K562 (cell line): ENCODE measurements around the gene PRKRIP1. TPM values are rescaled to one million over a fixed set of nuclear protein-coding genes. Genes with fewer than 3 reads are reported as not detected.

ENCODE experiments used
- BRD9 ChIP-seq: fragments of 450-650 bp; IDR thresholded peaks from 2 replicates; pipeline ENCODE4 v1.6.1; 2018; ENCODE audit warnings: low read depth; ENCODE audit not compliant: partially characterized antibody
- CHD4 ChIP-seq: fragments of 200-600 bp; sonication (generic); IDR thresholded peaks from 3 replicates; pipeline ENCODE4 v1.6.1; 2012; ENCODE audit warnings: low read depth, mild to moderate bottlenecking, mixed read lengths, low read length, inconsistent platforms; ENCODE audit not compliant: insufficient read depth, insufficient replicate concordance, poor library complexity, severe bottlenecking
- CLOCK ChIP-seq: fragments of 250-450 bp; sonication (Bioruptor Pico); IDR thresholded peaks from 2 replicates; pipeline ENCODE4 v1.4.0; 2020; ENCODE audit warnings: mild to moderate bottlenecking, moderate library complexity, borderline replicate concordance
- DACH1 ChIP-seq: fragments of 450-650 bp; IDR thresholded peaks from 2 replicates; pipeline ENCODE4 v1.6.1; 2018; ENCODE audit not compliant: partially characterized antibody
- ERF ChIP-seq: fragments of 450-650 bp; formaldehyde crosslinking; IDR thresholded peaks from 2 replicates; pipeline ENCODE4 v1.4.0; 2020; ENCODE audit warnings: mild to moderate bottlenecking, mixed read lengths
- FOXK2 ChIP-seq, 2 experiments: fragments of 450-650 bp; IDR thresholded peaks in 1 of 2; conservative IDR thresholded peaks in 1 of 2; 2 replicates each; pipeline ENCODE4 v1.6.1; 2016; ENCODE audit warnings: low read depth in 2 of 2, mild to moderate bottlenecking in 1 of 2
- GTF2F1 ChIP-seq: IDR thresholded peaks from 2 replicates; pipeline ENCODE4 v1.6.1; 2011; ENCODE audit warnings: low read depth, low read length, improper control_type of control experiment
- HDAC2 ChIP-seq: fragments of 450-650 bp; IDR thresholded peaks from 2 replicates; pipeline ENCODE4 v1.6.1; 2016; ENCODE audit warnings: mild to moderate bottlenecking
- HNRNPH1 ChIP-seq: fragments of 200-400 bp; formaldehyde crosslinking; optimal IDR thresholded peaks from 2 replicates; pipeline ENCODE3; 2017; ENCODE audit warnings: low read depth, mild to moderate bottlenecking, low read length, moderate library complexity
- HNRNPL ChIP-seq: fragments of 200-400 bp; formaldehyde crosslinking; IDR thresholded peaks from 2 replicates; pipeline ENCODE4 v1.6.1; 2017; ENCODE audit warnings: low read depth, mild to moderate bottlenecking, low read length
- JUNB ChIP-seq: fragments of 450-650 bp; formaldehyde crosslinking; conservative IDR thresholded peaks from 2 replicates; pipeline ENCODE4 v1.4.0; 2020; ENCODE audit warnings: mild to moderate bottlenecking
- MAZ ChIP-seq, 2 experiments: fragments of 450-650 bp in 1 of 2; sonication (generic) in 1 of 2; formaldehyde crosslinking; IDR thresholded peaks in 1 of 2; conservative IDR thresholded peaks in 1 of 2; 2 replicates each; pipeline versions ENCODE4 v1.4.0 to v1.5.0; 2020; ENCODE audit warnings: mild to moderate bottlenecking in 1 of 2, missing genetic modification reagents in 1 of 2
- MCM7 ChIP-seq, 2 experiments: fragments of 450-650 bp; IDR thresholded peaks; 2 replicates each; pipeline ENCODE4 v1.6.1; 2016 to 2018
- MECOM ChIP-seq: fragments of 250-450 bp; sonication (Bioruptor Pico); IDR thresholded peaks from 2 replicates; pipeline ENCODE4 v1.8.0; 2022; ENCODE audit warnings: inconsistent platforms
- MED1 ChIP-seq: sonication (generic); formaldehyde crosslinking; IDR thresholded peaks from 2 replicates; pipeline ENCODE4 v1.8.1; 2023; ENCODE audit warnings: missing genetic modification reagents, borderline replicate concordance
- MLX ChIP-seq, 2 experiments: fragments of 450-650 bp in 1 of 2; sonication (generic) in 1 of 2; formaldehyde crosslinking; conservative IDR thresholded peaks; 2 replicates each; pipeline versions ENCODE4 v1.4.0 to v1.8.1; 2020 to 2022; ENCODE audit warnings: mild to moderate bottlenecking in 1 of 2, missing genetic modification reagents in 1 of 2
- MYBL2 ChIP-seq, 2 experiments: fragments of 450-650 bp in 1 of 2; sonication (generic) in 1 of 2; formaldehyde crosslinking in 1 of 2; IDR thresholded peaks; 2 replicates each; pipeline versions ENCODE4 v1.6.1 to v1.8.1; 2017 to 2022; ENCODE audit warnings: borderline replicate concordance in 1 of 2, inconsistent platforms in 1 of 2, low read depth in 1 of 2, mild to moderate bottlenecking in 1 of 2, missing genetic modification reagents in 1 of 2, moderate library complexity in 1 of 2
- RCOR1 ChIP-seq, 2 experiments: IDR thresholded peaks; 2 replicates each; pipeline ENCODE4 v1.6.1; 2012; ENCODE audit warnings: low read depth in 2 of 2, low read length in 2 of 2, borderline replicate concordance in 1 of 2, improper control_type of control experiment in 1 of 2
- SIN3B ChIP-seq: fragments of 450-650 bp; IDR thresholded peaks from 2 replicates; pipeline ENCODE4 v1.6.1; 2017; ENCODE audit warnings: low read depth, mild to moderate bottlenecking, moderate library complexity
- SUPT5H ChIP-seq: fragments of 450-650 bp; IDR thresholded peaks from 2 replicates; pipeline ENCODE4 v1.6.1; 2016
- ZBTB2 ChIP-seq: fragments of 450-650 bp; IDR thresholded peaks from 2 replicates; pipeline ENCODE4 v1.6.1; 2016; ENCODE audit warnings: antibody characterized with exemption
- ZNF239 ChIP-seq: fragments of 250-450 bp; sonication (Bioruptor Pico); IDR thresholded peaks from 2 replicates; pipeline ENCODE4 v1.4.0; 2020; ENCODE audit warnings: mild to moderate bottlenecking
- ZNF282 ChIP-seq: sonication (generic); formaldehyde crosslinking; IDR thresholded peaks from 2 replicates; pipeline ENCODE4 v1.8.1; 2023; ENCODE audit warnings: missing genetic modification reagents
- ZSCAN29 ChIP-seq: fragments of 450-650 bp; IDR thresholded peaks from 2 replicates; pipeline ENCODE4 v1.6.1; 2017
- polyA plus RNA-seq, 8 experiments: library from polyadenylated mRNA; depleted of rRNA in 4 of 8; stranded (reverse) in 5 of 8; unstranded in 3 of 8; fragments of >200 nt; fragmentation: Nextera tagmentation in 2 of 8; fragmentation: Illumina TruSeq in 1 of 8; extraction: Ambion mirVana in 2 of 8; extraction: Trizol in 1 of 8; gene quantifications; 2 replicates each; pipeline versions ENCODE4 v1.2.1 to v1.2.3, GENCODE V29; 2011 to 2014; ENCODE audit warnings: inconsistent platforms in 1 of 8, missing spikeins in 1 of 8
- total RNA-seq, 7 experiments: library from RNA; depleted of rRNA in 6 of 7; stranded (reverse); fragments of >200 nt in 6 of 7; fragmentation: Illumina TruSeq in 2 of 7; extraction: Trizol in 2 of 7; gene quantifications; 2 replicates each; pipeline versions ENCODE4 v1.2.1 to v1.2.3, GENCODE V29; 2011 to 2021; ENCODE audit warnings: low replicate concordance in 1 of 7

PRKRIP1 gene
- total and polyA plus RNA-seq, 9 of the 15 experiments (the other 6 are each of a cell fraction or from before 2014, with no cell fraction given): 14.9 to 52.1 (median 19.8) TPM

GRCh38 chr7:102472126-102473041 is 76.2 kb downstream of the PRKRIP1 start (continued):
- TF ChIP-seq CLOCK (CRISPR knock-in tag) (no peak), CHD4 (no peak), MECOM (CRISPR knock-in tag) (no peak), MCM7 (IDR thresholded peaks at IDR 0.05) (no peak), ZBTB2 (no peak), MAZ (CRISPR knock-in tag; conservative IDR thresholded peaks at IDR 0.05 in 1 of 2, IDR thresholded peaks at IDR 0.05 in 1 of 2) (no peak; a peak in 1 of 4 replicates), MED1 (no peak), SIN3B (no peak), ZNF282 (no peak), DACH1 (no peak), MYBL2 (IDR thresholded peaks at IDR 0.05; ENCODE audit: low read depth) (no peak), MYBL2 (CRISPR knock-in tag; IDR thresholded peaks at IDR 0.05; ENCODE audit: borderline replicate concordance) (no peak), BRD9 (no peak), RCOR1 (IDR thresholded peaks at IDR 0.05; ENCODE audit: borderline replicate concordance in 1 of 2, low read depth in 2 of 2, low read length in 2 of 2) (no peak), SUPT5H (peak; percentile 58), ERF (CRISPR knock-in tag) (0 out of 2 replicates have a peak, but pooled peaks have one; percentile 12), FOXK2 (conservative IDR thresholded peaks at IDR 0.05 in 1 of 2, IDR thresholded peaks at IDR 0.05 in 1 of 2; ENCODE audit: low read depth in 2 of 2) (no peak), GTF2F1 (no peak), JUNB (CRISPR knock-in tag) (no peak), HNRNPH1 (no peak), HNRNPL (0 out of 2 replicates have a peak, but pooled peaks have one; percentile 72), ZSCAN29 (no peak), MLX (CRISPR knock-in tag; conservative IDR thresholded peaks at IDR 0.05) (no peak), ZNF239 (no peak), HDAC2 (no peak)
